ELR (cell line): ENCODE measurements around the gene BBS7.

ENCODE experiments used
- DNase-seq: peaks from one replicate; pipeline ENCODE4 v3.0.0-alpha.2; 2015; ENCODE audit warnings: low read depth

BBS7 gene

DNA sequence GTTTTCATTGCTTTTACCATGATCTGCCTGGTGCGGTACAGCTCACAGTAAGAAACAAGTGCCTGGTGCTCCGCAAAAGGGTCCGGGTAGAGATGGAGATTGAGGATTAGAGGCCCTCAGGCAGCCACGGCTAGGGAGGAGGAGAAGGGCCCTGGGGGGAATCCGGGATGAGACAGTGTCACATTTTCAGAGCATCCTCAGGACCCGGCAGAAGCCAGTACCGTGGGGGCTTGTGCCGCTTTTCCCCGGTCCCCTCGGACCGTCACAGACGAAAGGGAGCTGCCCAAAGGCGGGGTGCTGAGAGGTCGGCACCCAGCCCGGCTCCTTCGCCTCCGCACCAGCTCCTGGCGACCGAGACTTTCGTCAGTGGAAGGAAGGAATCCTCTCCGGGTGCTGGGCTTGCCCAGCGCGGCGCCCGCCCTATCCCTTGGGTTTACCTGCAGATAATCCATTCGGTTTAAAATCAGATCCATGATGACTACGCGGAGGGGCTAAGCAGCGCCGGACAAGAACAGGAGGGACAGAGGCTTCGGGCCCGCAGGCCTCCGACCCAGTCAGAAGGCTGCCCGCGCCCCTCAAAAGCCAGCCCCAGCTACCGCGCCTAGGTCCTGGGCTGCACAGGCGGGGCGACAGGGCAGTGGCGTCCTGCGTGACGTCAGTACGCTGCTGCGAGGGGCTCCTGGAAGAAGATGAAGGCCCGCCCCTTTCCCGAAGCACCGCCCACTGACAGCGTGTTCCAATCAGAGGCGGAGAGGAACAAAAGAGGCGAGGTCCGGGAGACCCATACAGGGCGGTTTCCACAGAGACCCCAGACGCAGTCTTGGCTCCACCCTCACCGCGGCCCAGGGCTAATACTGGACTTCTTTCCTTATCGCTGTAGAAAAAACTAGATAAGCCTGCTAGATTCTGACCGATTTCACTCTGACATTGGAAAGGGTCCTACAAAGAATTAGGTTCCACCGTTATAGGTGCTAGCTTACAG lies at the start of gene BBS7:
Gene BBS7, minus strand, starts transcription at position 634 of the 982 bp plus-strand sequence. Its CDS starts 161 bp downstream, at position 473.
- peak; percentile 96 for DNase-seq

- peak; percentile 4 for DNase-seq
These were observed 43.4 kb upstream of the BBS7 start for GRCh38 chr4:121913667-121914066.

DNA sequence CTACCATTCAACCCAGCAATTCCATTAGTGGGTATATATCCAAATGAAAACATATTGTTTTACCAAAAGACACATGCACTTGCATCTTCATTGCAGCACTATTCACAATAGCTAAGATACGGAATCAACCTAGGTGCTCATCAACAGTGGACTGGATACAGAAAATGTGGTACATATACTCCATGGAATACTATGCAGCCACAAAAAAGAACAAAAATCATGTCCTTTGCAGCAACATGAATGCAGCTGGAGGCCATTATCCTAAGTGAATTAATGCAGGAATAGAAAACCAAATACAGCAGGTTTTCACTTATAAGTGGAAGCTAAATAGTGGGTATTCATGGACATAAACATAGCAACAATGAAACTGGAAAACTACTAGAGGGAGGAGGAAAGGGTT lies 38.1 kb upstream of the BBS7 start:
- no peak for DNase-seq

DNA sequence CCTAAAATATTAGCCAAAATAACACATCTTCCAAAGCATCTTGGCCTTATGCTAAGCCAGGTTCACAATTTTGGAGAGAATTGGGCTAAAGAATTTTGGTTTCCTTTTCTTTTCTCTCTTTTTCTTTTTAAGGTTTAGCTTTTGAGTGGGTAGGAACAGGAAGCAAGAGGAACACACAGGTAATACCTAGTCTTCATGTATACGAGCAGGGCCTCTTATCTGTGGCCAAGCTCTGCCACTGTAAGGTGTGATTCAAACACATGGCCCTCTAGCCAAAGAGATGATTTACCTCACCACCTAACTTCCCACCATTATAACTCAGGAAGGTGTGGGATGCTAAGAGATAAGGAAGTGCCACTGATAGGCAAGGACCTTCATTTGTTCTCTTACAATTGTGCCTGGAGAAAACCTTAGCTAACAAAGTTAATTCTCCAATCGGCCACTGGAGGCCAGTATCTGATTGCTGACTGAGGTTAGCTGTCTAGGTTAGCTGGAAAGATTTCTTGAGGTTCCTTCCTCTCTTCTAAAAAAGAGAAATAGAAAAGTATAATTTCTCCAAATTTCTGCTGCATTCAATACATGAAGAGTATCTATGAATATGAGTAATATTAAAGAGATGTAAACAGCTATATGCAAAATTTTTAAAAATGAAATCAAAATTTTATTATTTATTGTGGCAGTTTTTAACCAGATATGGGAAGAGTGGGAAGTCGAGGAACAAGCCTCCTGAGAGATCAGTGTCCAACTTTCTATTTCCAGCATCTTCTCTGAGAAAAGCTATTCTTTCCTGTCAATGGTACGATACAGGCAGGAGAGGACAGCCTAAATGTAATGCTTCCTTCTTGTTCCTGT lies 30.1 kb upstream of the BBS7 start:
- peak; percentile 61 for DNase-seq

DNA sequence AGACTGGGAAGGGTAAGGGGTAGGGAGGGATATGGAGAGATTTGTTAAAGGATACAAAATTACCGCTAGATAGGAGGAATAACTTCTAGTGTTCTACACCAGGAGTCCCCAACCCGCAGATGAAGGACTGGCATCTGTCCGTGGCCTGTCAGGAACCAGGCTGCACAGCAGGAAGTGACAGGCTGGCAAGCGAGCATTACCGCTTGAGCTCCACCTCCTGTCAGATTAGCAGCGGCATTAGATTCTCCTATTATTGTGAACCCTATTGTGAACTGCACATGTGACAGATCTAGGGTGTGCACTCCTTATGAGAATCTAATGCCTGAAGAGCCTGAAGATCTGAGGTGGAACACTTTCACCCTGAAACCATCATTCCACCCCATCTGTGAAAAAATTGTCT lies 27.9 kb upstream of the BBS7 start:
- DNase-seq: no peak

GRCh38 chr4:121888134-121888533 lies 17.9 kb upstream of the BBS7 start:
- no peak for DNase-seq

GRCh38 chr4:121885115-121885514 lies 14.8 kb upstream of the BBS7 start:
- no peak for DNase-seq

- no peak for DNase-seq
These were observed 10.9 kb upstream of the BBS7 start for GRCh38 chr4:121881158-121881557.

- DNase-seq: no peak
These were observed 8.9 kb upstream of the BBS7 start for GRCh38 chr4:121879135-121879534.

GRCh38 chr4:121877041-121877773 lies 6.9 kb upstream of the BBS7 start:
- peak; percentile 6 for DNase-seq

DNA sequence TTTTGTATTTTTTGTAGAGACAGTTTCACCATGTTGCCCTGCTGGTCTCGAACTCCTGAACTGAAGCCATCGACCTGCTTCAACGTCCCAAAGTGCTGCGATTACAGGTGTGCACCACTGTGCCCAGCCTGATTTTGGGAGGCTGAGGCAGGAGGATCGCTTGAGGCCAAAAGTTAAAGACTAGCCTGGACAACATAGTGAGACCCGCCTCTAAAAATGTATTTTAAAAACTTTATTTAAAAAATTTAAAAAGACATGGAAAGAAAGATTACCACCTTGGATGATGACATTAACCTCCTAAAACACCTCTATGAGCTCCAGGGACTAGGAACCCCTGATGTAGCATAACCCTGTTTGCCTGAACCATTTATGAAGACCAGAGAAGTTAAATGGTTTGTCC lies 5.8 kb upstream of the BBS7 start:
- no peak for DNase-seq

DNA sequence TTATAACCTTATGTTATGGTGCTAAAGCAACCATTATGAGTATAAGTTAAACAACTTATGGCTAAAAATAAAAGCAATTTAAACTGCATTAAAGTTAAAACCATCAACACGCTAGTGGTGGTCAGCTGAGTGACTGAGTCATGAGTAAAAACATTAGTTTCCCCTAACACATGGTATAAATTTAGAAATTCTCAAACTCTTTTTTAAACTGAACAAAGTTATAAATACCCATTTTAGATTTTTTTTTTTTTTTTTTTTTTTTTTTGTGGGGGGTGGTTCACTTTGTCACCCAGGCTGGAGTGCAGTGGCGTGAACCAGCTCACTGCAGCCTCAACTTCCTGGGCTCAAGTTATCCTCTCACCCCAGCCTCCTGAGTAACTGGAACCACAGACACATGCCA lies 5.4 kb upstream of the BBS7 start:
- no peak for DNase-seq

DNA sequence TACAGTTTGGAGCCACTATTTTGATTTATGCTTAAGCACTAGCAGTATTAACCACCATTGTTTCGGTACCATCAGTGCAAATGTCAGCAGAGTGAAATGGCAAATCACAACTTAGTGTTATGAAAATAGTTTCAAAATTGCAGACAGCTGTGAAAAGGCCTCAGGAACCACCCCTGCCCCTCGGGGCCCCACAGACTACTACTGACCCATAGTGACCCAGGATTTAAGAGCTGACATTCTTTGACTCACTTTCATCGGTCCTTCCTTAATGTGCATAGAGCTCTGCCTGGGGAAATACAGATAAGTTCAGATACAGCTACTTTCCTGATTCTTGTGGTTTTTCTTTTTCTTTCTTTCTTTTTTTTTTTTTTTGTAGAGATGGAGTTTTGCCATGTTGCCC lies 3.3 kb upstream of the BBS7 start:
- no peak for DNase-seq

GRCh38 chr4:121863799-121864198 lies 6.5 kb downstream of the BBS7 start:
- no peak for DNase-seq

DNA sequence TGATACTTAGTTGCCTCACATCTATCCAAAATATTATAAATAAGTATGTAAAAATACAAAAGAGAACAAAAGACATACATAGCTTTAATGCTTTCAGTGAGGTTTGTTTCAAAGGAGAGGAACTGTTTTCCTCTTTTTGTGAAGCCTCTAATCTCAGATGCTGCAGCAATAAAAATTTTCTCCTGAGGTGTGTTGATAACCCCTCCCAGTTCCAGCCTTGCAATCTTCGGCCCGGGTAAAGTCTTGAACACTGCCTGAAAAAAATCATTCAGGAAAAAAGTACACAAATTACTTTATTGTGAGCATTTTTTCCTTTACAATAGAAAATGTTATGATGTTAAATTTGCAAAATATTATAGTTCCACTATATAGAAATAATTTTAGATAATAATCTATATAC lies 8.8 kb downstream of the BBS7 start:
- no peak for DNase-seq

DNA sequence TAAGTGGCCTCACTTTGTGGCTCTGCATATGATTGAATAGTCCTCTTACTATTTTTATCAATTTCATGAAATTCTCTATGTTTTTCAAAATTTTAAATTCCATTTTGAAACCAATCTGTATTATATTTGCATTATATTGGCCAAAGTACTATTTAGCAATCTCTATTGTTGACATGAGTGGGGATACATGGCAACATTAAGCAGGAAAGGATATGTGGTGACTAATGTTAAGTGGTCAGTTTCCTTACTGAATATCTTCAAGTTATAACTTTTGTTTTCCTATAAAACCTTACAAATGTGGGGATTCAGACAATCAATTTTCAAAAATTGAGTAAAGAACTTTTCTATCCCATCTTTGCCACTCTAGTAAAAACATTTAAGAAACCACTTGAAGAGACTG lies 10.2 kb downstream of the BBS7 start:
- peak; percentile 6 for DNase-seq

DNA sequence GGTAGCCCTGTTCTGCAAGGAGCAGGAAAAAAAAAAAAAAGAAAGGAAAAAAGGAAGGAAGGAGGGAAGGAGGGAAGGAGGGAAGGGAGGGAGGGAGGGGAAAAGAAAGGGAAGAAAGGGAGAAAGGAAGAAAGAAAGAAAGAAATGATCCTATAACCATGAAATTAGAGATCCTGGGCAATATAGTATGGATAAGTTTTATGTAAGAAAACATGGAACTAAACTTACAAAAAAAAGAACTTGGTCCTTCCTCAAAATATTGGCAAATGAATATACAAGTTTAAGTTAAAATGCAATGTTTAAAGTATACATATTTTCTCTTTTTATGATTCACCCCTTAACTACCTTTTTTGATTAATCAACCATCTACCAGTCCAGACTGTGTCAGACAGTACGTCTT lies 18.9 kb downstream of the BBS7 start:
- no peak for DNase-seq

DNA sequence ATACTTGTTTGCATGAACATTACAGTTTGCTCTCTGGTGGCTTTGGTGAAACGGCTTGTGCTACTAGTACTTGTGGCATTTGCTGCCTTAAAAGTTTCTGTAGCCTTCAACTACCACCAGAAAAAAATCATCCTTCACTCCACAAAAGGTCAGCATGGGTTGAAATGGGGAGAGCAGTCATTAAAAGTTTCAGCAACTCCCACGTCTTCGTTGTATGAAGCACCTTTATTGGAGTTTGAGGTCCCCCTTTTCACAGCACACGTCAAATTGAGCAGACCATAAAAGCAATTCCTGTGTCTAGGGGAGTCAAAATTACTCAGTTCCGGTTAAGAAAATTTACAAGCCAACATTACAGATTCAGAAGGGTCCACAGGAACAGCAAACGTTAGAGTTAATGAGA lies 23.6 kb downstream of the BBS7 start:
- no peak for DNase-seq

DNA sequence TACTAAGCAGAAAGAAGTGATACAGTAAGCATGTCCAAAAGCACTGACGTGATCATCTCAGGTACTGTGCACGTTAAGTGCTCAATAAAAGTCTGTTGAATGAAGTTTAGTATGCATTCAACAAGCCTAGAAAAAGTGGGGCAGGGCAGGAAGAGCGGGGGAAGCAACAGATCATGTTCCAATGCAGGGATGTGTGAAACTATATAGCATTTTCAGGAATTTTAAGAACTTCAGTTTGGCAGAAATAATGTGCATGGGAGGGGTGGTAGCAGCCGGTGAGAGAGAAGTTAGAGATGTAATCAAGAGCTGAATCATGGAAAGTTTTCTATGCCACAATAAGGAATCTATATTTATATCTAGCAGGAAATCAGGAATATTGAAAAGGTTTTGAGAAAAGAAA lies 27.4 kb downstream of the BBS7 start:
- no peak for DNase-seq

DNA sequence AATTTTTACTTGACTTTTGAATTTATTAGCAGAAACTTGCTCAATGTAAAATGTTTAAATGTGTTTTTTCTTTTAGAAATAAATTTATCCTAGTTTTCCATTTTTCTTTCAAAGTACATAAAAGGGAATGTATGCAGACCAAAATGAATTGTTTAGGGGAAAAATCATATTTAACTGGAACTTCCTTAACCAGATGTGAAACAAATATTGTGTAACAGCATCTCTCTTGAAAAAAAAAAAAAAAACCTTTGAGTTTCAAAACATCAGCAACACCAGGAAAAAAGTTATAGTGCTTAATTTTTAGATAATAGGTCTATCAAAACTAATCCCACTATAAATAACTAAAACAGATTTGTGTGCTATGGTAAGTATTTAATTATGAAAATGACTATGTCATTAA lies 32.1 kb downstream of the BBS7 start:
- DNase-seq: no peak

DNA sequence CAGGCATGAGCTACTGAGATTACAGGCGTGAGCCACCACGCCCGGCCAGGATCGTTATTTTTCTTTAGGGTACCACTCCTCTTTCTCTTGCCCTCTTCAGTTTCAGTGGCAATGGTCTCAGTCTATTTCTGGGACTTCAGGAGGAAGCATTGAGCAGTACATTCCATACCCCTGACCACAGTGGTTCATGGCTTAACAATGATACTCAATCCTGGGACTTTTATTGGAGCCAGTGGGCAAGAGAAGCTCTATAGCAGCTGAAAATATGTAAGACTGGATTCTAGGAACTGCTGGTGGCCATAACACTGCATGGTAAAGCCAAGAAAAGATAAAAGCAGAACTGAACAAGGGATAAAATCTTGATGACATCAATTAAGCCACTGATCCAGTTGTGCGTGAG lies 40.8 kb downstream of the BBS7 start:
- peak; percentile 14 for DNase-seq

DNA sequence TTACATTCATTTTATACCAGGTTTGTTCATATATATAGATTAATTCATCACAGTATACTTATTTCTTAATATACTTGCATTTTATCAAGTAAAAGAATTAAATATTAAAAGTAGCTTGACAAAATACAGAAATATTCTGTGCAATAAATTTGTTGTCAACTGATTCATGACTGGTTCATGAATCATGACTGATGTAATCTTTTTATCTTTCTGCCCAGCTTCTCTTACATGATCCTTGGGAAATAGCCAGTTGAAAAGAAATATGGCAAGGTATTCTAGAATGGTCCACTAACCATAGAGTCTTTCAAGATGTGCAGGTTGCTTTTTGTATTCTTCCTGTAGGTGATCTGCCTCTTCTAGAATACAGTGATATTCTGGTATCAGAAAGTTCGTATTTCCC lies 42.4 kb downstream of the BBS7 start:
- DNase-seq: peak; percentile 74
